Skeletal muscle tissue (tissue), 4 donors: ENCODE results near the gene RHOBTB1. TPM values are rescaled to one million over a fixed set of nuclear protein-coding genes. Genes with fewer than 3 reads are reported as not detected.
A peak's percentile ranks its signal among the peaks of the same experiment; 100 is the strongest.
"Not testable (repeated sequence)": the region's sequence is repeated elsewhere in the genome, so short reads cannot be mapped to it uniquely, and the experiment has no call there.

Source experiments
- H3K27ac ChIP-seq: one replicate; pipeline ENCODE4 v1.7.0; 2013; ENCODE audit warnings: mild to moderate bottlenecking, low read depth, low read length, inconsistent platforms
- H3K27me3 ChIP-seq, 3 donors: one replicate each; pipeline ENCODE4 v1.7.0; 2013; ENCODE audit warnings: low read length in 3 of 3; ENCODE audit not compliant: control insufficient read depth in 3 of 3, insufficient read depth in 3 of 3
- H3K36me3 ChIP-seq, 3 donors: one replicate each; pipeline ENCODE4 v1.7.0; 2013; ENCODE audit warnings: low read length in 3 of 3; ENCODE audit not compliant: control insufficient read depth in 3 of 3, insufficient read depth in 3 of 3
- H3K4me1 ChIP-seq, 3 donors: one replicate each; pipeline ENCODE4 v1.7.0; 2013; ENCODE audit warnings: low read length in 3 of 3, mild to moderate bottlenecking in 3 of 3; ENCODE audit not compliant: control insufficient read depth in 3 of 3, insufficient read depth in 3 of 3
- H3K4me3 ChIP-seq, 3 donors: one replicate each; pipeline ENCODE4 v1.7.0; 2013; ENCODE audit warnings: low read length in 3 of 3
- H3K9ac ChIP-seq, 3 donors: one replicate each; pipeline ENCODE4 v1.7.0; 2013; ENCODE audit warnings: low read length in 3 of 3, mild to moderate bottlenecking in 3 of 3, moderate library complexity in 2 of 3, low read depth in 1 of 3
- H3K9me3 ChIP-seq, 3 donors: one replicate each; pipeline ENCODE4 v1.7.0; 2013; ENCODE audit warnings: low read length in 3 of 3; ENCODE audit not compliant: control insufficient read depth in 3 of 3
- total RNA-seq: library from RNA; depleted of rRNA; stranded (reverse); fragments of >200 nt; gene quantifications from one replicate; pipeline ENCODE4 v1.2.3, GENCODE V29; 2014
- donor health status: Osteomylitis.

The RHOBTB1 gene
- total RNA-seq, 1 donor from 2014 or later, result 29.2 TPM

DNA sequence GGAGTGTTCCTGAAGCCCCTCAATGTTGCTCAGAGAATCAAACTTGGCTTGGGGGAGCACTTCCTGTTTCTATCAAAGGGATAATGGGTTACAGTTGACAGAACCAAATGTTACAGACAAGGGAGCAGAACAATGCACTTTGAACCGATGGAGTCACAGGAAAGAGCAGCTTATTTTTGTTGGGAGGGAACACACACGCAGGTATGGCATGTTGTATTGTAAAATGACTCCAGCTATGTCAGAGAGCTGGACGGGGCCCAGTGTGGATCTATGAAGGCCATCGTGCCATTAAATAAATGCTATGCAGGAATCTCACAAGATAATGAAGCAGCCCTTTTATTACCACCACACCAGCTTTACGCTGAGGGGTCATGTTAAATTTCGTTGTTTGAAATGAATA lies 35.1 kb downstream of the RHOBTB1 start:
- H3K9me3 ChIP-seq, result no peaks in the 10 kb centered on the region
- H3K9ac ChIP-seq, result no peak overlapping the region
- H3K36me3 ChIP-seq, result peaks cover 6 to 28% (median 10%) of the 10 kb centered on the region in 3 donors
- peaks cover 36 to 65% (median 52%) of the 10 kb centered on the region in 3 donors for H3K4me1 ChIP-seq
- H3K4me3 ChIP-seq, result no peak overlapping the region
- no peaks in the 10 kb centered on the region for H3K27me3 ChIP-seq
- H3K27ac ChIP-seq, result peak overlapping the region; percentile 37

DNA sequence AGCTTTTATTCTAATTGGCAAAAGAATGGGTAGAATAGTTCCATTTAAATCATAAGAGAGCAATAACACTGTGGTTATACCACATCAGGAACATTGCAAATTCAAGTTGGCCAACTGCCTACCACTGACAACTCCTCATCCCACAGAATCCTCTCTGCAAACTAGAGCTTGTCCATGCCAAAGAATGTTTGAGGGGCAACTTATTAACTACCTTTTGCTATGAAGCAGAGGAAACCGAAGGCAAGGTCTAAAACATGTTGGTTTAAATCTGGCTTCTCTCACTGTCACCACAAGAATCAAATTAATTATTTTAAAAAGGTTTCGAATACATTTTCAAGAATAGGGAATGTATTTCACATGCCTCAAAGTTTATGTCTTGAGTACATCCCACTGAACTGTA lies 36.0 kb downstream of the RHOBTB1 start:
- no peaks in the 10 kb centered on the region for H3K27me3 ChIP-seq
- no peaks in the 10 kb centered on the region for H3K9me3 ChIP-seq
- H3K27ac ChIP-seq, result no peak overlapping the region
- peaks cover 6 to 31% (median 11%) of the 10 kb centered on the region in 3 donors for H3K36me3 ChIP-seq
- H3K4me3 ChIP-seq, result no peak overlapping the region
- no peak overlapping the region for H3K9ac ChIP-seq
- H3K4me1 ChIP-seq, result peaks cover 28 to 57% (median 44%) of the 10 kb centered on the region in 3 donors

DNA sequence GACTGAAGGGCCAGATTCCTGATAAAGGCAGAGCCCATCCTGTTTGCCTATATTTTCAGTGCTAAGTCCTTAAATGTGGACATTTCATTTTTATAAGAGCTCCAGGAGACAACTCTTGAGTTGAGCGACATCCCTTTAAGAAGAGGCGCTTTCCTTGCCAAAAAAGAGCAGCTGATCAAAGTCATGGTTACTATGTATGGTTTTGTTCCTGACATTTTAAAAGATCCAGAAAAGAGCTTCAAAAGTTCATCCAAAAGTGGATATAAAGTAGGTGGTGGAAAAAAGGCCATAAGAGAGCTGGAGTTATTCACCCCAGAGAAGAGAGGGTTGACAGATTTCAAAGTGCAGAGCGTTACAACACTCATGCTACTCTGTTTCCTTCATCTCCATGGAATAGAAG lies 36.7 kb downstream of the RHOBTB1 start:
- peak overlapping the region; percentile 10 for H3K27ac ChIP-seq
- H3K36me3 ChIP-seq, result peaks cover 10 to 34% (median 13%) of the 10 kb centered on the region in 3 donors
- H3K9me3 ChIP-seq, result no peaks in the 10 kb centered on the region
- no peak overlapping the region for H3K4me3 ChIP-seq
- no peak overlapping the region for H3K9ac ChIP-seq
- peaks cover 28 to 53% (median 39%) of the 10 kb centered on the region in 3 donors for H3K4me1 ChIP-seq
- H3K27me3 ChIP-seq, result no peaks in the 10 kb centered on the region

DNA sequence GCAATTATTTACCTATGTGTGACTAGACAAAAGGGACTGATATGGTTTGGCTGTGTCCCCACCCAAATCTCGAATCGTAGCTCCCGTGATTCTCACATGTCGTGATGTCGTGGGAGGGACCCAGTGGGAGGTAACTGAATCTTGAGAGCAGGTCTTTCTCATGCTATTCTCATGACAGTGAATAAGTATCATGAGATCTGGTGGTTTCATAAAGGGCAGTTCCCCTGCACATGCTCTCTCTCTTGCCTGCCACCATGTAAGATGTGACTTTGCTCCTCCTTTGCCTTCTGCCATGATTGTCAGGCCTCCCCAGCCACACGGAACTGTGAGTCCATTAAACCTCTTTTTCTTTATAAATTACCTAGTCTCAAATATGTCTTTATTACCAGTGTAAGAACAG lies 37.2 kb downstream of the RHOBTB1 start:
- Histone ChIP-seq H3K36me3 (peaks cover 10 to 37% (median 13%) of the 10 kb centered on the region in 3 donors), H3K4me1 (peaks cover 28 to 55% (median 41%) of the 10 kb centered on the region in 3 donors), H3K27ac (peak overlapping the region; percentile 10)
- not testable (repeated sequence) for H3K4me3 ChIP-seq, H3K9me3 ChIP-seq, H3K9ac ChIP-seq, H3K27me3 ChIP-seq

DNA sequence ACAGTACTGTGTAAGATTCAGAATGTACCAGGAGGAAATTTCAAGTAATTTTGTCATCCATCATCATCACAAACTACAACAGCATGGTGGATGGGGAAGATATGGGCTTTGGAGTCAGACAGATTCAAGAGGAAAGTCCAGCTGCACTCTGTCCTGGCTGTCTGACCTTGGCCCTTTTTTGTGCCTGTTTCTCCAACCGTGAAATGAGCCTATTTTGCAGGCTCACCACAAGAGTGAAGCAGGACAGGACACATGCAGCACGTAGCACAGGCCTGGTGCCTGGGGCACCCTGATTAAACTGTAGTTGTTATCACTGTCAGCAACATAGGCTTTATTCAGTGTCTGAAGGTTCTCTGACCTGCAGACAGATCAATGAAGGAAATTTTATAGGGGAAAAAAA lies 37.6 kb downstream of the RHOBTB1 start:
- H3K36me3 ChIP-seq, result peaks cover 10 to 38% (median 13%) of the 10 kb centered on the region in 3 donors
- H3K4me1 ChIP-seq, result peaks cover 28 to 55% (median 41%) of the 10 kb centered on the region in 3 donors
- H3K9me3 ChIP-seq, result no peaks in the 10 kb centered on the region
- peak overlapping the region; percentile 26 for H3K27ac ChIP-seq
- H3K4me3 ChIP-seq, result no peak overlapping the region
- no peak overlapping the region for H3K9ac ChIP-seq
- no peaks in the 10 kb centered on the region for H3K27me3 ChIP-seq

DNA sequence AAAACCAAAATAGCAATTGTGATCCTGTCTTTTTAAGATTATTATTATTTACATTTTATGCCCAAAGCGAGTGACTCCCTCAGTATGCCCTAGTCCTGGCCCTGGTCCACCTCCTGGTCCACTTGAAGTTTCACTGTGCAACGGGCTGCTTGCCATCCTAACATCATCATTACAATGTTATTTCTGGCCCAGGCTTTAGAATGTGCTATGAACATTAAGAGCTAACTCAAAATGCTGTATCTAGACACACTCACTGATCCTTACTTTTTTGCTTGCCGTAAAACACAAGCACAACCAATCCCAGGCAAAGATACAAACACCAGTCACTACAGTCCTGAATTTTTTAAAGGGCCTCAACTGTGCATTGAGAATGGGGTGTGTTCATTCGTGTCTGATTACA lies 38.4 kb downstream of the RHOBTB1 start:
- no peak overlapping the region for H3K4me3 ChIP-seq

DNA sequence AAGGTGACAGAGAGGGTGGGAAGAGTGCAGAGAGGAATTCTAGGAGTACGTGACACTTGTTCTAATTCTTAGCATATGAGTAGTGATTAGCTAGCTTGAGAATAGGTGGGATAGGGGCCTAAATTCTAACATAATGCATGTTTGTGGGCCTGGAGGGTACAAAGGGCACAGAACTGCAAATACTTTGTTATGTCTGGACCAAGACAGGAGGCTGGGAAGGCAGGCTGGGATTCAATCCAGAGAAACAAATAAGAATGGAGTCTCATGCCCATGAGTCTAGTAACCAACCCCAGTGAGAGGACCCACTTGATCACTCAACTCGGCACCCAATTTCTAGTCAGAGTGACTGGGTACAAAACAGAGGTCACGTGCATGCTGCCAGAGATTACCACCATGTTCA lies 40.9 kb downstream of the RHOBTB1 start:
- H3K4me1 ChIP-seq, result peaks cover 32 to 56% (median 41%) of the 10 kb centered on the region in 3 donors
- peaks cover 8 to 35% (median 8%) of the 10 kb centered on the region in 3 donors for H3K36me3 ChIP-seq
- H3K4me3 ChIP-seq, result no peak overlapping the region
- no peaks in the 10 kb centered on the region for H3K27me3 ChIP-seq
- no peaks in the 10 kb centered on the region for H3K9me3 ChIP-seq
- H3K27ac ChIP-seq, result no peak overlapping the region
- H3K9ac ChIP-seq, result no peak overlapping the region

More for the DNA sequence above, 38.4 kb downstream of the RHOBTB1 start:
- Histone ChIP-seq H3K27me3 (no peaks in the 10 kb centered on the region), H3K4me1 (peaks cover 34 to 48% (median 40%) of the 10 kb centered on the region in 3 donors), H3K9ac (peak overlapping the region in 1 of 3 donors; percentile 14), H3K27ac (peak overlapping the region; percentile 26), H3K36me3 (peaks cover 5 to 34% (median 10%) of the 10 kb centered on the region in 3 donors), H3K9me3 (no peaks in the 10 kb centered on the region)

DNA sequence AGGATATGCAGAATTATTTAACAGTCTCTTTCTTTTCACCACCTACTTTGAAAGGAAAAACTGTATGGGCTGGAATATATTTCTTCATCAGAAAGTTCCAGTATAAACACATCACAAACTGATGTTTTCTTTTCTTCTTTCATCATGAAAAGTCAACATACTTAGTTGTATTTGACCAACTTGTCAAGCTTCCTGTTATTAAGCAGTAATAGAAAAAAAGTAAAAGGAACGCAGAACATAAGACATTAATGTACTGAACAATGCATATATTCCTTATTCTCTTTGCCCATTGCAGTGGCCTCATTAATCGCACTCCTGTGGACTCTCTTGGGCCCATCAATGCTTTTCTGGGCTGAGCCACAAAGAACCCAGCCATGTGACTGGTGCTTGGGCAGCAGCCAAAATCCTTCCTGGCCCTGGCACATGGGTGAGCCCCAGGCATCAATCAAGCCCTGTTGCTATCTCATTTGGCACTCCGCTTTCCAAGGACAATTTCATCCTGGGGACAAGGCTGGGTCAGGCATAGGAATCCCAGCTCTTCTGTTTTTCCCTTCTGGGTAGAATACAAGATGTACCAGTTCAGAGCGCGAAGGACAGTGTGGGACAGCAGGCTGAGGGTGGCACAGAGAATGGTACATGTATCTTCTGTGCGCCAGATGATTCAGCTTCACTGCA lies 42.3 kb downstream of the RHOBTB1 start:
- Histone ChIP-seq H3K9ac (no peak overlapping the region), H3K4me1 (peaks cover 21 to 45% (median 35%) of the 10 kb centered on the region in 3 donors), H3K27ac (peak overlapping the region; percentile 29)

DNA sequence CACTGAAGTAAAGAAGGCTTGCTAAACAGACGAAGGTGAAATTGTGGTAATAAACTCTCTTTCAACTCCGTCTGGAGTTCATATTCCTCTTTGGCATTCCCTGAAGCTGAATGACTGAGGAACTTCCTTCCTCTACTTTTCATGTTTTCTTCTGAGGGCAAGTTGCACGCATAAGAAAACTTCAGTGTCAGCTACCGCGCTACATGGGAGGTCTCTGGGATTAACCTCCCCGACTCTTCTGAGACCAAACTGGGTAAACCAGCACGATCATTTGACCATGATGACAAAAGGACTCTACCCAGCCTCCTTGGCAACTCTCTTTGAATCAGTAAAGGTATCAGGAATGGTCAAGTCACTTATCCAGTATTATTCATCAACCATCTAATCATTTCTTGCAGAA lies 44.7 kb downstream of the RHOBTB1 start:
- Histone ChIP-seq H3K27ac (no peak overlapping the region), H3K9ac (no peak overlapping the region), H3K4me1 (peaks cover 21 to 45% (median 37%) of the 10 kb centered on the region in 3 donors), H3K36me3 (peaks cover 4 to 21% (median 6%) of the 10 kb centered on the region in 3 donors), H3K9me3 (no peaks in the 10 kb centered on the region), H3K4me3 (no peak overlapping the region), H3K27me3 (no peaks in the 10 kb centered on the region)

More for the DNA sequence above, 42.3 kb downstream of the RHOBTB1 start:
- H3K36me3 ChIP-seq, result peaks cover 4 to 29% (median 8%) of the 10 kb centered on the region in 3 donors
- H3K4me3 ChIP-seq, result no peak overlapping the region
- no peaks in the 10 kb centered on the region for H3K27me3 ChIP-seq
- H3K9me3 ChIP-seq, result no peaks in the 10 kb centered on the region

DNA sequence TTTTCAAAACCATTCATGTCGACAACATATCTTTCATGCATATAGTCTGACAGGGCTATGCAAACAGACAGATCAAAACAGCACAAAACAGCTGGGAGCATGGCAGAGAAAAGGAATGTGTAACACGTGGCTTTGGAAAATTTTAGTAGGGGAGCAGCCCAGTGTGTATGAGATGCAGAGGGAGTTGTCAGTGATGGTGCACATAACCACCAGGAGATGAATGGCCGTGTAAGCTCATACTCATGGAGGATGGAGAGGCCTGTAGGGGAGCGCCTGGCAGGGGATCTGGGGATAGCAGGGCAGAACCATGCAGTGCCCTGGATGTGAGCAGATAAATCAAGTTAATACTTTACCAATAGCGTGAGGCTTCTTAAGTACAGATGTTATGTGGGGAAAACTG lies 45.7 kb downstream of the RHOBTB1 start:
- Histone ChIP-seq H3K4me1 (peaks cover 24 to 48% (median 40%) of the 10 kb centered on the region in 3 donors), H3K27ac (no peak overlapping the region), H3K27me3 (no peaks in the 10 kb centered on the region)

More for the DNA sequence above, 45.7 kb downstream of the RHOBTB1 start:
- Histone ChIP-seq H3K36me3 (peaks cover 4 to 21% (median 6%) of the 10 kb centered on the region in 3 donors), H3K9ac (no peak overlapping the region), H3K9me3 (no peaks in the 10 kb centered on the region), H3K4me3 (no peak overlapping the region)
